CD4-positive, alpha-beta memory T cell (primary cell): Measurements from ENCODE around the gene IL2RG. TPM values are rescaled to one million over a fixed set of nuclear protein-coding genes. Genes with fewer than 3 reads are reported as not detected.

Experiments used
- CTCF ChIA-PET: fragments of 350-600 bp; sonication (Branson Sonifier 250); formaldehyde crosslinking; loops from one replicate; lab custom pipeline; 2021; ENCODE audit warnings: inconsistent platforms; ENCODE audit not compliant: partially characterized antibody; lab: Charles Lee
- POLR2A ChIA-PET: fragments of 350-600 bp; sonication (Branson Sonifier 250); formaldehyde crosslinking; loops from one replicate; lab custom pipeline; 2021; ENCODE audit not compliant: partially characterized antibody; lab: Charles Lee
- DNase-seq, 5 donors: peaks; one replicate each; pipeline versions ENCODE4 v3.0.0 to v3.0.0-alpha.2; 2020 to 2022; ENCODE audit warnings: mixed read lengths in 1 of 5
- H3K27ac ChIP-seq: one replicate; pipeline ENCODE4 v1.7.0; 2013; ENCODE audit warnings: low read depth, low read length
- H3K27me3 ChIP-seq: 2 replicates; pipeline ENCODE4 v1.7.0; 2013; ENCODE audit warnings: mild to moderate bottlenecking, low read length, moderate library complexity; ENCODE audit not compliant: insufficient read depth
- H3K36me3 ChIP-seq: 2 replicates; pipeline ENCODE4 v1.7.0; 2013; ENCODE audit warnings: mild to moderate bottlenecking, low read length, moderate library complexity; ENCODE audit not compliant: insufficient read depth
- H3K4me1 ChIP-seq: 2 replicates; pipeline ENCODE4 v1.7.0; 2013; ENCODE audit warnings: mild to moderate bottlenecking, low read length, moderate library complexity; ENCODE audit not compliant: insufficient read depth
- H3K4me3 ChIP-seq, 2 donors: one replicate each; pipeline ENCODE4 v1.7.0; 2013; ENCODE audit warnings: low read length in 2 of 2, mild to moderate bottlenecking in 1 of 2
- H3K9me3 ChIP-seq, 2 donors: one replicate each; pipeline ENCODE4 v1.7.0; 2013; ENCODE audit warnings: low read length in 2 of 2, control low read depth in 1 of 2; ENCODE audit not compliant: control insufficient read depth in 1 of 2
- H3K27ac Mint-ChIP-seq, 7 donors: one replicate each; pipeline ENCODE4 v1.8.0; 2020 to 2021; ENCODE audit warnings: mixed read lengths in 7 of 7, mild to moderate bottlenecking in 6 of 7, inconsistent platforms in 3 of 7, moderate library complexity in 3 of 7
- H3K27me3 Mint-ChIP-seq, 2 donors: one replicate each; pipeline ENCODE4 v1.8.0; 2020 to 2021; ENCODE audit warnings: mixed read lengths in 2 of 2
- H3K36me3 Mint-ChIP-seq, 2 donors: one replicate each; pipeline ENCODE4 v1.8.0; 2020 to 2021; ENCODE audit warnings: mixed read lengths in 2 of 2, inconsistent platforms in 1 of 2, mild to moderate bottlenecking in 1 of 2
- H3K4me1 Mint-ChIP-seq, 4 donors: one replicate each; pipeline ENCODE4 v1.8.0; 2020 to 2021; ENCODE audit warnings: mixed read lengths in 4 of 4, mild to moderate bottlenecking in 1 of 4
- H3K4me3 Mint-ChIP-seq, 8 donors: one replicate each; pipeline ENCODE4 v1.8.0; 2020 to 2021; ENCODE audit warnings: mixed read lengths in 8 of 8, mild to moderate bottlenecking in 7 of 8, moderate library complexity in 6 of 8, inconsistent platforms in 3 of 8
- H3K9me3 Mint-ChIP-seq, 8 donors: one replicate each; pipeline ENCODE4 v1.8.0; 2020 to 2021; ENCODE audit warnings: mixed read lengths in 8 of 8, mild to moderate bottlenecking in 5 of 8, inconsistent platforms in 3 of 8, moderate library complexity in 1 of 8
- intact Hi-C: fragments of 100-400 bp; cut with micrococcal nuclease; formaldehyde crosslinking; loops from one replicate; pipeline ENCODE4 v1.15.1; 2023
- polyA plus RNA-seq, 2 donors: library from polyadenylated mRNA; unstranded; fragments of 300-500 nt; fragmentation: Illumina TruSeq; gene quantifications; one replicate each; pipeline ENCODE4 v1.2.3, GENCODE V29; 2021
- total RNA-seq, 2 experiments: library from RNA; stranded (reverse); gene quantifications; one replicate each; pipeline ENCODE4 v1.2.3, GENCODE V29; 2021

The IL2RG gene
- total and polyA plus RNA-seq, 4 experiments from 2014 or later: 378 to 1,440 (median 892) TPM

DNA sequence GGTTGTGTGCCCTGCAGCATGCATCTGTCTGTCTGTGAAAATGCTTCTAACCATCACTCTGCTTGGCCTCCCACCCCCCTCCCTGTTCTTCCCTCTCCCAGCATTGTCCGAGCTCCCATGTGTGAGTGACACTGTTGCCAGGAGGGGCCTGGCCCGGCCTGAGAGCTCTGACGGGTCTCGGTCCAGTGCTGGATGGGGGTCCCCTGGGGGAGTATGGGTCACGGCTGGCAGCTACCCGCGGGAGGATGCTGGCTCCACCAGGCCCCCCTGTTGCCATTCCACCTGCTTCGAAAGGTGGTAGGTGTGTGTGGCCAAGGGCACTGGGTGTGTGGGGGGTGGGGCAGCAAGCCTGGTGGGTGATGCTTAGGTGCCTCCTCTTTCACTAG, 36.9 kb upstream of the IL2RG start:
- Histone ChIP-seq H3K27me3 (no peaks in the 10 kb centered on the region), H3K4me3 (no peak overlapping the region), H3K36me3 (no peaks in the 10 kb centered on the region), H3K27ac (no peak overlapping the region), H3K4me1 (peaks cover 11% of the 10 kb centered on the region), H3K9me3 (no peaks in the 10 kb centered on the region)
- no peak for DNase-seq
- no peak overlapping the region for H3K27ac Mint-ChIP-seq
- H3K9me3 Mint-ChIP-seq: peaks cover 0 to 3% (median 0%) of the 10 kb centered on the region in 8 donors
- CTCF ChIA-PET: no interaction called here
- intact Hi-C loops: no loop called here
- H3K27me3 Mint-ChIP-seq: no peaks in the 10 kb centered on the region
- H3K4me3 Mint-ChIP-seq: no peak overlapping the region
- H3K4me1 Mint-ChIP-seq: peaks cover 6 to 9% (median 8%) of the 10 kb centered on the region in 4 donors
- H3K36me3 Mint-ChIP-seq: peaks cover 0 to 3% of the 10 kb centered on the region in 2 donors
- POLR2A ChIA-PET: interaction anchor here (1.0 to 1.3 kb wide), 2 partner anchors 30 to 45 kb away, joined by 3 read pairs; partner anchors contain the start of gene MED12

DNA sequence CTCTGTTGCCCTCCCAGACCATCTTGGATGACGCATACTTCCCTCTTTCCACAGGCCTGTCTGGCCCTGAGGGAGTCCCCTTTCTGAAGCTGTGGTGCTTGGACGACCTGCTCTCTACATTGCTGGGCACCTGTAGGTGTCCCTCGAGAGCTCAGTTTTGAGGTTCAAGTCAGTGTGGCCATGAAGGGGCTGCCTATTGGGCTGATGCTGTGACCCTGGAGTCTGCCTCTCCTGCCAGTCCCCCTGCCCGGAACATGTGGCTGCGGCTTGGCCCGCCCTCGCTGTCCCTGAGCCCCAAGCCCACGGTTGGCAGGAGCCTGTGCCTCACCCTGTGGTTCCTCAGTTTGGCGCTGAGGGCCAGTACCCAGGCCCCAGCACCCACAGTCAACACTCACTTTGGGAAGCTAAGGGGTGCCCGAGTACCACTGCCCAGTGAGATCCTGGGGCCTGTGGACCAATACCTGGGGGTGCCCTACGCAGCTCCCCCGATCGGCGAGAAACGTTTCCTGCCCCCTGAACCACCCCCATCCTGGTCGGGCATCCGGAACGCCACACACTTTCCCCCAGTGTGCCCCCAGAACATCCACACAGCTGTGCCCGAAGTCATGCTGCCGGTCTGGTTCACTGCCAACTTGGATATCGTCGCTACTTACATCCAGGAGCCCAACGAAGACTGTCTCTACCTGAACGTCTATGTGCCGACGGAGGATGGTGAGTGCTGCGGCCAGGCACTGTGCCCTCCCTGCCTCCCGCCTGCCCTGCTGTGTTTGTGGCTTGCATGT, 36.3 kb upstream of the IL2RG start:
- ChIA-PET POLR2A (interaction anchor here (1.0 to 1.3 kb wide), 2 partner anchors 29 to 45 kb away, joined by 3 read pairs; partner anchors contain the start of gene MED12), CTCF (interaction anchor here (1.1 kb wide), 1 partner anchor 19 kb away, joined by 4 read pairs; no protein-coding TSS in a partner anchor)
- Histone ChIP-seq H3K4me3 (no peak overlapping the region), H3K9me3 (no peaks in the 10 kb centered on the region), H3K27me3 (no peaks in the 10 kb centered on the region), H3K27ac (no peak overlapping the region), H3K36me3 (no peaks in the 10 kb centered on the region), H3K4me1 (peaks cover 11% of the 10 kb centered on the region)
- Mint-ChIP-seq H3K9me3 (peaks cover 0 to 3% (median 0%) of the 10 kb centered on the region in 8 donors), H3K4me3 (no peak overlapping the region), H3K4me1 (peaks cover 6 to 9% (median 8%) of the 10 kb centered on the region in 4 donors), H3K27ac (no peak overlapping the region), H3K27me3 (no peaks in the 10 kb centered on the region), H3K36me3 (peaks cover 0 to 4% of the 10 kb centered on the region in 2 donors)
- no peak for DNase-seq
- intact Hi-C loops: no loop called here

DNA sequence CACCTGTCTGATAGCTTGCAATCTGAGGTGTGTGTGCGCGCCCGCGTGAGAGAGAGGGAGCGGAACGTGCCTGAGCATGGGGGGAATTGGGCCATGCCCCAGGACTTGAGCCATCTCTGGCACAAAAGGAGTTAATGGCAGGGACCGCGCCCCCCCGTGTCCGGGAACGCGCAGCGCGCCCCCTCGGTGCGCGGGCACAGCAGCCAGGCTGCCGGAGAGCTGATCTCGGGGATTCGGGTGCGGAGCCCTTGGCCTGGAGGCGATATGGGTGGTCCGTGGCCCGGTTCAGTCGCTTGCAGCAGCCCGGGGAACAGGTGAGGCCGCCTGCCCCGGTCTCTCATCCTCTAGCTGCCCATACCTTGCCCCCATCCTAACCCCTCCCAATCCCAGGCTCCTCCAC, 33.3 kb upstream of the IL2RG start, which contains the start of gene NLGN3:
NLGN3 (plus strand) TSS at position 191 of the 400 bp plus-strand sequence. CDS start 2,909 bp downstream, outside the sequence.
- POLR2A ChIA-PET: interaction anchor here (1.5 kb wide), 1 partner anchor 34 kb away, joined by 4 read pairs; the partner anchor contains the start of gene IL2RG
- H3K27ac ChIP-seq: no peak within 1 kb of the TSS
- H3K27ac Mint-ChIP-seq: peak within 1 kb of the TSS in 4 of 7 donors; percentile 3 to 85 (median 47)
- H3K9me3 Mint-ChIP-seq: peaks cover 0 to 3% (median 0%) of the 10 kb centered on the region in 8 donors
- CTCF ChIA-PET: no interaction called here
- no peak for DNase-seq
- peaks cover 6 to 10% (median 8%) of the 10 kb centered on the region in 4 donors for H3K4me1 Mint-ChIP-seq
- peaks cover 11% of the 10 kb centered on the region for H3K4me1 ChIP-seq
- no peaks in the 10 kb centered on the region for H3K9me3 ChIP-seq
- no peaks in the 10 kb centered on the region for H3K27me3 ChIP-seq
- H3K27me3 Mint-ChIP-seq: no peaks in the 10 kb centered on the region
- intact Hi-C loops: no loop called here
- H3K4me3 ChIP-seq: no peak within 1 kb of the TSS
- H3K36me3 Mint-ChIP-seq: peaks cover 4 to 18% of the 10 kb centered on the region in 2 donors
- H3K4me3 Mint-ChIP-seq: peak within 1 kb of the TSS in 3 of 8 donors; percentile 17 to 62 (median 39)
- no peaks in the 10 kb centered on the region for H3K36me3 ChIP-seq

GRCh38 chrX:71143508-71143907, 32.1 kb upstream of the IL2RG start:
- ChIA-PET CTCF (no interaction called here), POLR2A (interaction anchor here (1.5 kb wide), 1 partner anchor 33 kb away, joined by 4 read pairs; the partner anchor contains the start of gene IL2RG)
- H3K36me3 Mint-ChIP-seq: peaks cover 10 to 27% of the 10 kb centered on the region in 2 donors

DNA sequence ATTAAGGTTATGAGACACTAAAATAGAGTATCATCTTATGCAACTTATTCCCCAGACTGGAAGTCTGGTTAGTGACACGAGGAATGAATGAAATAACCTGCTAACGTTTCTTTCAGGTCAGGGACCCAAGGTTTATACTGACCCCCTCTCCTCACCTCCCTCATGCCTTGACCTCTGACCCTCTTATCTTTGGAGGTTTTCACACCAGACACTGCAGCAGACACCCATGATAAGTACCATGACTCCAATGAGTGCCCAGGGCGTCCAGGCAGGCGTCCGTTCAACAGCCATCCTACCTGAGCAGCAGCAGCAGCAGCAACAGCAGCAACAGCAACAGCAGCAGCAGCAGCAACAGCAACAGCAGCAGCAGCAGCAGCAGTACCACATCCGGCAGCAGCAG, 29.1 kb upstream of the IL2RG start:
- CTCF ChIA-PET: no interaction called here
- H3K4me3 Mint-ChIP-seq: no peak overlapping the region

More at GRCh38 chrX:71143508-71143907, 32.1 kb upstream of the IL2RG start:
- peaks cover 8% of the 10 kb centered on the region for H3K36me3 ChIP-seq
- Mint-ChIP-seq H3K4me1 (peaks cover 6 to 13% (median 11%) of the 10 kb centered on the region in 4 donors), H3K4me3 (no peak overlapping the region), H3K27me3 (no peaks in the 10 kb centered on the region), H3K9me3 (peaks cover 0 to 3% (median 0%) of the 10 kb centered on the region in 8 donors), H3K27ac (peak overlapping the region in 1 of 7 donors; percentile 62)
- H3K27ac ChIP-seq: no peak overlapping the region
- no peak for DNase-seq
- intact Hi-C loops: no loop called here
- no peaks in the 10 kb centered on the region for H3K27me3 ChIP-seq
- H3K4me3 ChIP-seq: no peak overlapping the region
- H3K9me3 ChIP-seq: no peaks in the 10 kb centered on the region
- peaks cover 11% of the 10 kb centered on the region for H3K4me1 ChIP-seq

GRCh38 chrX:71131510-71131909, 20.1 kb upstream of the IL2RG start:
- Mint-ChIP-seq H3K4me1 (peaks cover 11 to 18% (median 13%) of the 10 kb centered on the region in 4 donors), H3K4me3 (no peak overlapping the region), H3K27me3 (no peaks in the 10 kb centered on the region), H3K27ac (peak overlapping the region in 4 of 7 donors; percentile 8 to 82 (median 28)), H3K9me3 (no peaks in the 10 kb centered on the region), H3K36me3 (peaks cover 22 to 69% of the 10 kb centered on the region in 2 donors)
- Histone ChIP-seq H3K36me3 (peaks cover 50% of the 10 kb centered on the region), H3K27ac (no peak overlapping the region), H3K9me3 (no peaks in the 10 kb centered on the region), H3K27me3 (no peaks in the 10 kb centered on the region), H3K4me1 (peaks cover 13% of the 10 kb centered on the region), H3K4me3 (no peak overlapping the region)
- intact Hi-C loops: no loop called here
- ChIA-PET POLR2A (interaction anchor here (0.7 to 3.9 kb wide), 4 partner anchors 30 to 64 kb away, joined by 3 to 47 read pairs (median 3); partner anchors contain the start of genes FOXO4 and SNX12), CTCF (interaction anchor here (3.5 to 3.8 kb wide), 2 partner anchors 30 to 35 kb away, joined by 36 to 75 read pairs; partner anchors contain the start of gene FOXO4)
- DNase-seq: no peak

More for the DNA sequence above, 29.1 kb upstream of the IL2RG start:
- Mint-ChIP-seq H3K9me3 (no peaks in the 10 kb centered on the region), H3K27me3 (no peaks in the 10 kb centered on the region), H3K36me3 (peaks cover 21 to 46% of the 10 kb centered on the region in 2 donors), H3K4me1 (peaks cover 0 to 8% (median 3%) of the 10 kb centered on the region in 4 donors), H3K27ac (peak overlapping the region in 2 of 7 donors; percentile 32 to 64)
- Histone ChIP-seq H3K4me3 (no peak overlapping the region), H3K36me3 (peaks cover 31% of the 10 kb centered on the region), H3K27ac (no peak overlapping the region), H3K27me3 (no peaks in the 10 kb centered on the region), H3K4me1 (peaks cover under 1% of the 10 kb centered on the region), H3K9me3 (no peaks in the 10 kb centered on the region)
- DNase-seq: no peak
- POLR2A ChIA-PET: no interaction called here
- intact Hi-C loops: no loop called here
